GM19035 (cell line): ENCODE results near the gene AK3.

Experiments
- ATAC-seq: cut with Tn5 transposase; IDR thresholded peaks from one replicate; pipeline ENCODE4 v1.9.1; 2021; ENCODE audit not compliant: unreplicated experiment

AK3 gene

DNA sequence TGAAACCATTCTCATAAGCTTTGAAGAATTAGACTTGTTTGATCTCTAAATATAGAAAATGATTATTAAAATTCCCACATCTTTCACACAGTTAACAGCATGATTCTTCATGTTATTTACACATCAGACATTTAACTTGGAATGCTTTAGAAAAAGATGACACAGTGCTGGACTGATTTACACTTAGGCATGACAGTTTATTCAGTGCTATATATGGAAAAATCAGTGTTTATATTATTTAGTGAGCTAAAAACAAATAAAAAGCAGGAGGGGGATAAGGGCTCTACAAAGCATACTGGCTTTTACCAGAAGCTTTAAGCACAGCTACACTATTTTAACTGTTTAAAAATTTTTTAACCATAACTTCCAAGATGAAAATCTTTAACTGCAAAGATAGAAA, 31.6 kb downstream of the AK3 start:
- no peak for ATAC-seq

DNA sequence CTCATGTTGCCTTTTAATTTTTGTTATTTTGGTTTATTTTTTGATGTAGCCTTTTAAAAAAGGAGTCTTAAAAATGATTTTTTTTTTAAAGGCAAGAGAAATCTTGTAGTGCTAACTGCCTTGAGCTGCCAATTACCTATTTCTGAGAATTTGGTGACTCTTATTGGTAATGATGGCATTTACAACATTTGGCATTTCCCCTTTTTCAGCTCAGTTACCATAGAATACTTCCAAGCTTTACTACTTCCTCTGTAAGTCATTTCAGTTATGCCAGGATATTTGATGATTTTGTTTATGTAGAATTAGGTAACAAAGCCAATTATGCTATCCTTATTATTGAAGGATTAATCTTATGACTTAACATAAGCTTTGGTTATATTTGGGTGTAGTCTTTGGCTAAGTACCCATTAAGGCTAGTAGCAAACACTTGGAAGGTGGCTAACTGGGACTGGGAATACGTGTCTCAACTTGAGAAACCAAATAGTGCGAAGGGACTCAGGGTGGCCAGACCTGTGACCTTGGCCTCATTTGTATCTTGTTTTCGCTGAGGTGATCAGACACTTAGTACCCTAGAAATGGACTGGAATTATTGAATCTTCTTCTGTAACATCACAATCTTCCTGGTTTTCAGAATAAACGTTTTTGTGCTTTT, 33.9 kb downstream of the AK3 start:
- ATAC-seq = no peak

DNA sequence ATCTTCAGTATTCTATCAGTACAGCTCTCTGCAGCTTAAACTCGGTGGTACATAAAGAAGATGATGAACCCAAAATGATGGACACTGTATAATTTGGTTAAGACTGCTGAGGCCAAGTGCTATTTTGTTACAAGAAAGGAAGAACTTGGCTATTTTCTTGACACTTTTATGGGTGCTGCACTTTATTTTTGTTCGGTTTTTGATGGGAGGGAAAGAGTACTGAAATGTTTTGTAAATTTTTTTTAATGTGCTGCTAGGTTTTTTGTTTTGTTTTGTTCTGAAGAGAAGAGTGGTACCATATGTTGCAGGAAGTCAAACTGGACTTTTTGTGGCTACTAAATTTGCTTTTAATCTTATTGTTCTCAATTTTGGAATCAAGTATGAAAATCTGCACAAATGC, 35.0 kb downstream of the AK3 start:
- ATAC-seq = no peak

DNA sequence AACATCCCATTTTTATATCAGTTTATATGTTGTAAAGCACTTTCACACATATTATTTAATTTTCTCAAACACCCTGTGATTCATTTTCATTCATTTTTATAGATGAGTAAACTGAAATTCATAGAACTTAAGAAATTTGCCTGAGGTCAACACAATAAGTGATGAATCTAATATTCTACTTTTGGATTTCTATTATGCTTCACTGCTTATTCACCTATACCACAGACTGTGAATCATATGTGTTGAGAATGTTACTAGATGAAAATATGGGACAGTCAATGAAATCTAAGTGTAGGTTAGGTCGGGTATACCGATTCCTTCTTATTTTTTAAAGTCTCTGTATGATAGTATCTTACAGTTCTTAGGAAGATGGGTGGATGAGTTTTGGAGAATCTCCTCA, 36.9 kb downstream of the AK3 start:
- ATAC-seq = no peak

DNA sequence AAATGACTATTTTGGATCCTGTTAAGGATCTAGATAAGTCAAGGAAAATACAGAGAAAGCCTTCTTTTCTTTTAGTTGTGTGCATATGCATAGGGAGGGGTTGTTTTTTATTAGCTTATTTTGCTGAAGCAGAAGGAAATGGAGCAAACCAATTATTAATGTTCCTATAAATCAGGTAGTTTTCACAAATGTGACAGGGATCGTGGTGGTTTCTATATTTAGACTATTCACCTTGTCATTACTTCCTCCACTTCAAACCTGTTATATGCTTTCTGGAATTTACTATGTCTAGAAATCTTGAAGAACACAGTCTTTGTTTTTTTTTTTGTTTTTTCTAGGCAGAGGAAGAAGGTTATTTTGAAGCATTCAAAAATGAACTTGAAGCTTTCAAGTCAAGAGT, 39.5 kb downstream of the AK3 start:
- no peak for ATAC-seq

DNA sequence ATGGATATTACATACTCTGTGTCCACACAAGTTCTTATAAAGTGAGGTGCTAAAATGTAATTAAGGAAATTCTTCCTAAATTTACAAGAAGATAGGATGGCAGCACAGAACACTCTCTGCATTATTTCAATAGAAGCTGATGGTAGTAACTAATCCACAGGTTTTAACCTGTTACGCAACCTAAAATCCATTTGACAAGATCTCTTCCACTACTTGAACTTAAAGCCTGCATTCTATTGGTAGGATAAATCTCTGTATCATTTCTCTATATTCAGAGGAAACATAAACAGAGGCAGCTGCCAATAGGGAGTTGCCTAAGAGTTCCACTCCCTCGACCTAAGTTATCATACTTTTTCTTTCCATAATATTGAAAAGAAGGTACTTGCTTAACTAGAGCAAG, 40.1 kb downstream of the AK3 start:
- ATAC-seq = no peak

DNA sequence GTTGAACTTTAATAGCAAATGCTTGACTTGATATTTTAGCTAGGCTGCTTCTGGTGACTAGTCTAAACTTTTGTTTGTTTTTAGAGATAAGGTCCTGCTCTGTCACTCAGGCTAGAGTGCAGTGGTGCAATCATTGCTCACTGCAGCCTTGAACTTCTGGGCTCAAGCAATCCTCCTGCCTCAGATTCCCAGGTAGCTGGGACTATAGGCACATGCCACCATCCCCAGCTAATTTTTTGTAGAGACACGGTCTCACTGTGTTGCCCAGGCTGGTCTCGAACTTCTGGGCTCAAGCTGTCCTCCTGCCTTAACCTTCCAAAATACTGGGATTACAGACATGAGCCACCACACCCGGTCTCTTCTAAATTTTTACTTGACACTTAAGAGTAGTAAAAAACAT, 40.9 kb downstream of the AK3 start:
- no peak for ATAC-seq

DNA sequence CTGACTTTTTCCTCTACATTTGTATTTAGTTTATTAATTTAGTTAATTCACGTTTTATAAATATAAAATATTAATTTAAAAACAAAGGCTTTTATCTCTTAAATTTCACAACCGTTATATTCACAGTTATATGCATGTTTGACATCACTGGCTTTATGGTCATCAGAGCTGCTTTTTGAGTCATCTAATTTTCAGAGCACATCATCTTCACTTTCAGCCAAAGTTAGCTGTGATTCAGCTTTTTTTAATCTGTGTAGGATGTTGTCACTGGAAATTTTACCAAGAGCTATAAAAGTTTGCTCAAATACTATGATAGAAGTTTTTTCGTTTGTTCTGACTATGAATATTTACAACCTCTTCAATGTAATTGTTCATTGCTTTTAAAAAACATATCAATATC, 49.2 kb downstream of the AK3 start:
- ATAC-seq = no peak

DNA sequence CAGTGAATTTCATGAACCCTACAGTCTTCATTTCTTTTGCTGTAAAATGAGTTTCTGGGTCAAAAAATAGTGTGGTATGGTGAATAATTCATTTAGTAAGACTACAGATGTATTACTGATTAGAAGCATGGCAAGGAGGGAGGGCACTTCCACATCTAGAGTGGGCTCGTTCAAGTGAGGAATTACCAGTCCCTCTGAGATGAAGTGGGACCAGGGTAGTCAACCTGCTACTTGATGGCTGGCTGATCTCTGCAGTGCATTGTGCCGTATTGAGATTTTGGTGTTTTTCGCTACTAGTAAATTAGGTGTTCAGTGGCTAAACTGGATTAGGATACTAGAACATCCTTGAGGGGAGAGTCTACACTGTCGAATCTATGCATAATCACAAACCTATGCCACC, 50.9 kb downstream of the AK3 start:
- ATAC-seq = peak; percentile 35

DNA sequence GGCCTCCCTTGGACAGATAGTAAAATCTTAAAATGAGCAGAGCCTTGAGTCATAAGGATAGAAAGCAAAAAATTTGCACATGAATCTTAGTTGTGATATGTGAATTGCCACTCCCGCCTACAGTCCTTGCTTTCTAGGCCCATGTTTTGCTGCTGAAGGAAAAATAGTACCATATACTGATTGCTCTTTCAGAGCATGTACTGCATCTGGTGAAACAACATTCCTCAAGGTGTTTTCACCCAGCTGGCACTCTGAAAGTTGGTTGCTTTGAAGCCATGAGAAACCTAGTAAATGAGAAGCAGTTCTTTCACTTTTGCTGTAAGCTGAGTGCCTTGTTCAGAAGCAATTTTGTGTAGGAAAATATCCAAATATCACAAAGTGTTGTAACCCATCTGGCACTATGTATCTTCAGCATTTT, 51.3 kb downstream of the AK3 start:
- peak; percentile 68 for ATAC-seq

DNA sequence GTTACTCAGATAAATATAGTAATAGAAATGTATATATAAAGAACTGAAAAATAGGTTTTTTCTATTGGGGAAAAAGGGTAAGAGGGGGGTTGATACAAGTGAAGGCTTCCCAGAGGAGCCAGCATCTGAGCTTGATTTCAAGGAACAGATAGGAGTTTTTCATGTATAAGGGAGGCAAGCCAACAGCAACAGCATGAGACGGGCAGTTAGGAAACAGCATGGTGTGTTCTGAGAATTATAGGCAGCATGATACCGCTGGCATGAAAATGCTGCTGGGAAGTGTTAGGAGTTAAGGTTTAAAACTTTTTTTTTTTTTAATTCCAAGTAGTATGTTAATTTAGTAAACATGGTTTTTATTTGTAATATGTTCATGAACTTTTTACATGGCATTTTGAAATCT, 52.0 kb downstream of the AK3 start:
- ATAC-seq = no peak

DNA sequence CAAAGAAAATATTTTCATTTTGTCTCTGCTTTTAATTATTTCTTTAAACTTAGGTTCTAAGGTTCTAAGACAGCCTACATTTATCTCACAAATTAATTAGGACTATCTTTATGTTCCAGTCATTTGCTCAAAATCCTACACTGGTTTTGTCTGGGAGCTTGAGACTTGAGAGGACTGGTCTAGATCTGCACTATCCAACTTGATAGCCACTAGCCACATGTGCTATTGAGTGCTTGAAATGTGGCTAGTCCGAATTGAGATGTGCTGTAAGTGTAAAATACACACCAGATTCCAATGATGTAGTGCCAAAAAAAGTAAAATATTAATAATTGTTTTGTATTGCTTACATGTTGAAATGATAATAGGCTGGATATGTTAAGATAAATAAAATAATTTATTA, 54.4 kb downstream of the AK3 start:
- no peak for ATAC-seq

DNA sequence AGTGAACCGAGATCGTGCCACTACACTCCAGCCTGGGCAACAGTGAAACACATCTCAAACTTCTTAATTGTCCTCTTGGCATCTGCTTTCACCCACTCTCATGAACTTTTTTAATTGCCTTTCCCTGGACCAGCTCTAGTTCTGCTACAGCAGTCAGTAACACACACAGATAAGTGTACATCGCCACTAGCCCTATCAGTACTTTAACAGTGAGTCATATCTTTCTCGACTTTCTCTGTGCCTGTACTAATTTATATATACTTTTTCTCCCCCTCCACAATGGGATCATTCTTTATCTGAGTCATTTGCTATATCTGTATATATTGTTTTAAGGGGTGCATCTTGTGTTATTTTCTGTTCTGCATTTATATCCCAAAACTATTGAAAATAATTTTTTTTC, 54.9 kb downstream of the AK3 start:
- no peak for ATAC-seq

DNA sequence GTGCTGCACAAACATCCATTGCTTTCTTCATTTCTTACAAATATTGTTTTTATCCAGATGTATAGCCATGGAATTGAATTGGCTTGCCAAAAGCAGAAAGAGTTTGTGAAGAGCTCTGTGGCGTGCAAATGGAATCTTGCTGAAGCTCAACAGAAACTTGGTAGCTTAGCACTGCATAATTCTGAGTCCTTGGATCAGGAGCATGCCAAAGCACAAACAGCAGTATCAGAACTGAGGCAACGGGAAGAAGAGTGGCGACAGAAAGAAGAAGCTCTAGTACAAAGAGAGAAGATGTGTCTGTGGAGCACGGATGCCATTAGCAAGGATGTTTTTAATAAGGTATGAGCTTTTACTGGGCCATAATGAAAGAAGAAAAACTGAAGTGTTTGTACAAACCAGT, 56.2 kb downstream of the AK3 start:
- no peak for ATAC-seq

DNA sequence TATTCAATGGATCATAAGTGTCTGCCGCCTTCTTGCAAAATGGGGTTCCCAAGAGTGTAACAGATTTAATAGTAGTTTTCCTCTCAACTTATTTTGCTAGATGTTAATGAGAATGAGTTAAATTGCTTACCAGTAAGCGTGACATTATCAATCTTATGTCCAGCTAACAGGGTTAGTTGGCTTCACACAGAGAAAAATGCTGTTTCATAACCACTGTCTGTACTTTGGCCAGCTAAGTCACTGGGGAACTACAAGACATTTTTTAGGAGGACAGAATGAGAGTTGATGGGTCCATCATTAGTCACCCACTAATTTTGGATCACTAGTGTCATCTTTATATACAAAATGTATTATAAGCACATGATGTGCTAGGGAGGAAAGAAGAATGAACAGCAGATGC, 60.3 kb downstream of the AK3 start:
- ATAC-seq = no peak

DNA sequence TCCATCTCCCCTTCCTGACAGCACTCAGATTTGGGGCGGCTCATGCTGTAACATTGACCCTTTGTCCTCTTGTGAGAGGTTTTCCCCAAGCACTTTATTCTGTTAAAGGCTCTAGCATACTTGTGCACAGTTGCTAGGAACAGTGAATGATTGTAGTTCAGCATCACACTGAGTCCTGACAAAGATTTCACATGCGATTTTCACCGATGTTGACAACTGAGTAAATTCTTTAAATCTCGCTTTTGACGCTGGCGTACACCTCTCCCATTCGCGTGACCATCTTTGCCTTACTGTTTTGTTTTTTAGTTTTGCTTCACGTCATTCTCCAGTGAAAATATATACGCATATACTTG, 60.9 kb downstream of the AK3 start:
- ATAC-seq = peak; percentile 1

DNA sequence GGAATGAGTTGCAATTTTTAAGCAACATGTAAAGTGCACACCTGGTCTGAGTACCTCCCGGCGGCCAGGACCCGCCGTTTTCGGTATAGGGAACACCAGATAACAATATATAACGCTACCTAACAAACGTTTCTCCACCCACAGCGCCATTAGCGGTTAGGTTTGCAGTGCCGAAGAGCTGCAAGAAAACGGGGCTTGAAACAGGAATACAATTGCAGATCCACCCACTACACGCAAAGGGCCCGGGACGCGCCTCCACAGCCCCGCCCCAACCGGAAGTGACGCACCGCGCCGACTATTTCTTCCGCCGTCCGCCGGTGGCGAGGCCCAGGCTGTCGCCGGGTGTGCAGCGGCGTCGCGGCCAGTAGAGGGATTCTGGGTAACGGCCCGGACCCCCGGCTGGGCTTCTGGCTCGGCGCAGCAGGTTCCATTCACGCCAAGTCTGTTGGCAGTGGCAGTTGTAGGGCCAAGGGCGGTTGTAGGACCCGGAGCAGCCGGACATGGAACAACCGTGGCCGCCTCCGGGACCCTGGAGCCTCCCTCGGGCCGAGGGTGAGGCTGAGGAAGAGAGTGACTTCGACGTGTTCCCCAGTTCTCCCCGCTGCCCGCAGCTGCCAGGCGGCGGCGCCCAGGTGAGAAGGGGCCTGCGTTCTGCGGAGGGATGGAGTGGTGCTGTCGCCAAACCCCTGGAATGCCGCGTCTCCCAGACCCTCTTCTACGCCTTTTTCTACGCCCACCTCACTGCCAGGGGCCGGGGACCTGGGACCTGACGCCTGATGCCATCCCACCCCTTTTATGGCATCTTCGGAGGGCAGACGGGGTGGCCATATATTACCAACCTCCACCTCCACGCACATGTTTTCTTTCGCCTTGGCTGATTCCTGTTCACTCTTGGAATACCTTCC, 61.5 kb downstream of the AK3 start, which contains the start of gene CDC37L1:
Gene CDC37L1, plus strand, starts transcription at position 302 of the 905 bp plus-strand sequence. Its CDS starts 199 bp downstream, at position 501.
- ATAC-seq = peak; percentile 93

DNA sequence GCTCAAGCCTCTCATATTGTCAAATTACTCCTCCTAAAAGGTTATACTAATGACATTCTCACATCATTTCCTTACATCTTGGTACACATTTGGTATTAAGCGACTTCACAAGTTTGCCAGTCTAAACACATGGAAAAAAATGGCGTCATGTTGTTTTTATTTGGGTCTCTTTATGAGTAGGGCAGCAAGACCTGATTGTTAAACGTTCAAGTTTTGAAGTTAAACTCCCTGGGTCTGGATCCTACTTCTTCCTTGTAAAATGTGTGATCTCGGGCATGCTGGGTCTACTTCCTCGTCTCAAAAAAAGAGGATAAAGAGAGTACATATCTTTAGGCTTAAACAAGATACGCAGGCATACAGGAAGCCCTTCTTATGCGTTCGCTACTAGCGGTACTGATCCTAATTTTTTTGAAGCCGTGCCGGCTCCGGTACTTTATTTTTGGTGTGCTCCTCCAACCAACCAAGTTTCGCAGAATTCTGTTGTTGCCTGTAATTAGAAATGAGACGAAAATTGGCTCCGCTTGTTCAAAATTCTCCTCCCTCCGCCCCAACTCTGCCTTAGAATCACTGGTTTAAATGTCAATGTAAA, 62.2 kb downstream of the AK3 start:
- ATAC-seq = peak; percentile 21

DNA sequence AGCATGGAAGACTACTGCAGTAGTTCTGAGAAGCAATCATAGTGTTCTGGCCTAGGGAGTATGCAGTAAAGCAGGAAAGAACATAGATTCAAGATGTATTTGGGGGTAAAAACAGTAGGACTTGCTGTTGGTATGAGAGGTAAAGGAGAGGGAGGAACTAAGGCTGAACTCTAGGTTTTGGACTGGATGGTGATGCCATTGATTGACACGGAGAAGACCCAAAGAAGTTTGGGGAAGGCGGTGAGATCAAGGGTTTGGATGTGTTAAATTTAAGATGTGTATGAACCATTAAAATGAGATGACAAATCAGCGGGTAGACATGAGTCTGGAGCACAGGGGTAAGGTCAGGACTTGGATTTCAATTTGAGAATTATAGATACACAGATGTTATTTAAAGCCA, 63.6 kb downstream of the AK3 start:
- no peak for ATAC-seq

DNA sequence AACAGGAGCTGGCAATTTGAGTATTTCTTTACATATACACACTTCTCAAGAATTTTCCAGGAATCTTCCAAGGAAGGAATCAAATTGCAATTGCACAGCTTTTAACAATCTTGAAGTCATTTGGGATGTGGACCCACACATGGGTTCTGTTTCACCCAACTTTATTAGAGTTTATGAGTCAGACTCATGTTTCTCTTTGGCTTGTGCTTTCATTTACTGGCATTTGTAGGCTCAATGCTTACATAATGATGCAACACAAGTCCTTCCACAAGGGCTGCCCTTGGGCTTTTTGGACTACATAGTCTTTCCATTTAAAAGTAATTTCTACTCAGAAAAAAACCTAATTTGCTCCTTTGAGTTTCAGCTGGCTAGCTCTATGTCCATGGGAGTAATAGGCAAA, 66.2 kb downstream of the AK3 start:
- ATAC-seq = no peak

DNA sequence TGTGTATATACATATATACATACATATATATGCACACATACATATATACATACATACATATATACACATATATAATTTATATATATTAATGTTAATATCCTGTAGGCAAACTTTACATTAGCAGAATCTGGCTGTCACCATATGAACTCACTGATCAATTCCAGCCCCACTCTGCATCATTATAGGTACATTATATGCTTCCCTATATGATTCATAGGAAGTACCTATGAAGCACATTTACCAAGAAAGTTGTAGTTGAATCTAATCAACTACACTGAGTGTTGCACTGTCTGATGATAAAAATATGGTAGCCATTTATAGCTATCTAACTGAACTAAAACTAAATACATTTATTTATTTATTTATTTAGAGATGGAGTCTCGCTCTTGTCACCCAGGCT, 69.3 kb downstream of the AK3 start:
- ATAC-seq = no peak

DNA sequence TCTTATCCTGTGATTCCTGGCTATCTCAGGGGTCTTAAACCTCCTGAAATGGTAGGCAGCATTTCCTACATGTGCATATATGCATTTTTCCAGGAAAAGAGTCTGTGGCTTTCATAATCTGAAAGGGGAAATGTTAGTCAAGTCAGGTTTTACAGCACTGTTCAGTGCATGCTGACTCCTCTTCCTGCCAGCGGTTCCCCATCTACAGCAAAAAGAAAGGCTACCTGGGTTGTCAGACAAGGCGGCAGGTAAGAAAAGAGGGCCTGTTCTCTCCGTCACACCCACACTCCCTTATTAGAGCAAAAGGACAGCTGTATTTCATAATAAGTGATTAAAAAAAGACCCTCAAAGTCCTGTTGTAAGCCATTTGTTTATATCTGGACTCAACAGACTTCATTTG, 70.4 kb downstream of the AK3 start:
- no peak for ATAC-seq
